OCI-LY1 (cell line): Measurements from ENCODE around the gene PXT1.

Source experiments
- H2AFZ ChIP-seq: fragments of 200-600 bp; sonication (generic), shearing (Covaris generic); 2 replicates; pipeline ENCODE4 v1.6.0; 2014; ENCODE audit warnings: antibody characterized with exemption, mild to moderate bottlenecking, low read length
- H3F3A ChIP-seq: fragments of 200-600 bp; sonication (generic), shearing (Covaris generic); 2 replicates; pipeline ENCODE4 v1.6.0; 2014; ENCODE audit warnings: mild to moderate bottlenecking, antibody characterized with exemption, low read length, moderate library complexity; ENCODE audit not compliant: insufficient read depth
- H3K27ac ChIP-seq: fragments of 200-600 bp; sonication (generic); 2 replicates; pipeline ENCODE4 v1.5.1; 2014; ENCODE audit warnings: low read length, mixed run types, mild to moderate bottlenecking, low read depth; ENCODE audit not compliant: poor library complexity, severe bottlenecking
- H3K27me3 ChIP-seq: fragments of 200-600 bp; sonication (generic); 2 replicates; pipeline ENCODE4 v1.6.0; 2014; ENCODE audit warnings: antibody characterized with exemption, mild to moderate bottlenecking, low read length, moderate library complexity; ENCODE audit not compliant: insufficient read depth
- H3K36me3 ChIP-seq: fragments of 200-600 bp; sonication (generic); 2 replicates; pipeline ENCODE4 v1.6.1; 2014; ENCODE audit warnings: mild to moderate bottlenecking, antibody characterized with exemption, low read length, moderate library complexity, mixed read lengths; ENCODE audit not compliant: insufficient read depth
- H3K4me1 ChIP-seq: fragments of 200-600 bp; sonication (generic); 2 replicates; pipeline ENCODE4 v1.5.1; 2014; ENCODE audit warnings: mild to moderate bottlenecking, low read length, moderate library complexity; ENCODE audit not compliant: insufficient read depth, severe bottlenecking
- H3K4me2 ChIP-seq: fragments of 200-600 bp; sonication (generic), shearing (Covaris generic); 2 replicates; pipeline ENCODE4 v1.6.1; 2014; ENCODE audit warnings: low read length
- H3K4me3 ChIP-seq: fragments of 200-600 bp; sonication (generic); 2 replicates; pipeline ENCODE4 v1.5.1; 2014; ENCODE audit warnings: low read length, low read depth, mild to moderate bottlenecking, mixed read lengths; ENCODE audit not compliant: poor library complexity, severe bottlenecking
- H3K79me2 ChIP-seq: fragments of 200-600 bp; shearing (Covaris generic); 2 replicates; pipeline ENCODE4 v1.6.1; 2016; ENCODE audit warnings: mixed run types, low read length, mixed read lengths; ENCODE audit not compliant: insufficient read depth
- H3K9ac ChIP-seq: fragments of 200-600 bp; sonication (generic), shearing (Covaris generic); 2 replicates; pipeline ENCODE4 v1.6.1; 2014; ENCODE audit warnings: mild to moderate bottlenecking, low read length, mixed read lengths
- H3K9me2 ChIP-seq: fragments of 200-600 bp; sonication (generic), shearing (Covaris generic); 2 replicates; pipeline ENCODE4 v1.6.1; 2014; ENCODE audit warnings: low read depth, mild to moderate bottlenecking, low read length, mixed read lengths
- H3K9me3 ChIP-seq: fragments of 200-600 bp; shearing (Covaris generic); 2 replicates; pipeline ENCODE4 v1.6.1; 2014; ENCODE audit warnings: low read length, mixed read lengths
- H4K20me1 ChIP-seq: fragments of 200-600 bp; sonication (generic), shearing (Covaris generic); 2 replicates; pipeline ENCODE4 v1.6.0; 2016; ENCODE audit warnings: mild to moderate bottlenecking, low read length; ENCODE audit not compliant: insufficient read depth
- CTCF ChIP-seq: fragments of 200-600 bp; sonication (generic), shearing (Covaris generic); IDR thresholded peaks from 2 replicates; pipeline ENCODE4 v1.5.1; 2017; ENCODE audit warnings: mild to moderate bottlenecking, antibody characterized with exemption, low read length, moderate library complexity, mixed read lengths
- EZH2 ChIP-seq: fragments of 200-600 bp; sonication (generic), shearing (Covaris generic); IDR thresholded peaks from 2 replicates; pipeline ENCODE4 v1.8.0; 2017; ENCODE audit warnings: borderline replicate concordance, mixed run types, mild to moderate bottlenecking, antibody characterized with exemption, low read length, moderate library complexity, mixed read lengths

PXT1 gene

GRCh38 chr6:36372088-36372487, 70.6 kb downstream of the PXT1 start:
- no peaks in the 10 kb centered on the region for H3K36me3 ChIP-seq
- H3F3A ChIP-seq = no peaks in the 10 kb centered on the region
- no peak overlapping the region for H3K4me2 ChIP-seq
- no peaks in the 10 kb centered on the region for H3K4me1 ChIP-seq
- H3K27me3 ChIP-seq = peaks cover 7% of the 10 kb centered on the region; the same call in 1 of the 2 replicates
- H3K9ac ChIP-seq = no peak overlapping the region
- no peak overlapping the region for H2AFZ ChIP-seq
- H3K27ac ChIP-seq = no peak overlapping the region
- no peak overlapping the region for H3K4me3 ChIP-seq
- H4K20me1 ChIP-seq = no peaks in the 10 kb centered on the region
- no peaks in the 10 kb centered on the region for H3K9me2 ChIP-seq
- TF ChIP-seq CTCF = no peak
- TF ChIP-seq EZH2 = no peak
- H3K79me2 ChIP-seq = no peaks in the 10 kb centered on the region
- H3K9me3 ChIP-seq = no peaks in the 10 kb centered on the region

GRCh38 chr6:36371211-36371610, 71.4 kb downstream of the PXT1 start:
- H3K4me3 ChIP-seq = no peak overlapping the region
- H3K4me2 ChIP-seq = no peak overlapping the region
- H3K9me2 ChIP-seq = no peaks in the 10 kb centered on the region
- H3K79me2 ChIP-seq = no peaks in the 10 kb centered on the region
- H3K9me3 ChIP-seq = no peaks in the 10 kb centered on the region
- H3K27ac ChIP-seq = no peak overlapping the region
- TF ChIP-seq EZH2 = no peak
- TF ChIP-seq CTCF = no peak
- H3K4me1 ChIP-seq = no peaks in the 10 kb centered on the region
- no peaks in the 10 kb centered on the region for H4K20me1 ChIP-seq
- no peak overlapping the region for H3K9ac ChIP-seq
- no peaks in the 10 kb centered on the region for H3K36me3 ChIP-seq
- H3K27me3 ChIP-seq = peaks cover 7% of the 10 kb centered on the region; the same call in 1 of the 2 replicates
- H3F3A ChIP-seq = no peaks in the 10 kb centered on the region
- no peak overlapping the region for H2AFZ ChIP-seq

- H3K36me3 ChIP-seq = no peaks in the 10 kb centered on the region
- H3K79me2 ChIP-seq = no peaks in the 10 kb centered on the region
- H3K4me2 ChIP-seq = no peak overlapping the region
- no peak overlapping the region for H3K9ac ChIP-seq
- peaks cover 7% of the 10 kb centered on the region; the same call in 1 of the 2 replicates for H3K27me3 ChIP-seq
- no peaks in the 10 kb centered on the region for H3K9me3 ChIP-seq
- H3K27ac ChIP-seq = no peak overlapping the region
- no peaks in the 10 kb centered on the region for H3F3A ChIP-seq
- H4K20me1 ChIP-seq = no peaks in the 10 kb centered on the region
- H2AFZ ChIP-seq = no peak overlapping the region
- H3K4me3 ChIP-seq = no peak overlapping the region
- TF ChIP-seq CTCF = no peak
- no peak for TF ChIP-seq EZH2
- no peaks in the 10 kb centered on the region for H3K9me2 ChIP-seq
- H3K4me1 ChIP-seq = no peaks in the 10 kb centered on the region
Measured at GRCh38 chr6:36370638-36371037, 72.0 kb downstream of the PXT1 start.
